CD4-positive, alpha-beta T cell (primary cell): ENCODE measurements around the gene KRTAP17-1. TPM values are rescaled to one million over a fixed set of nuclear protein-coding genes. Genes with fewer than 3 reads are reported as not detected.

Experiments
- ATAC-seq: fragments of 200-7000 bp; cut with Tn5 transposase; one replicate; pipeline ENCODE4 v1.10.0; 2022; ENCODE audit warnings: mild to moderate bottlenecking; ENCODE audit not compliant: poor library complexity
- CTCF ChIA-PET: fragments of 350-600 bp; sonication (Branson Sonifier 250); formaldehyde crosslinking; loops from one replicate; lab custom pipeline; 2021; ENCODE audit warnings: antibody characterized with exemption, inconsistent platforms; lab: Charles Lee
- POLR2A ChIA-PET: fragments of 350-600 bp; sonication (Branson Sonifier 250); formaldehyde crosslinking; loops from one replicate; lab custom pipeline; 2021; ENCODE audit warnings: antibody characterized with exemption, inconsistent platforms; lab: Charles Lee
- DNase-seq, 14 experiments: peaks; one replicate each; pipeline ENCODE4 v3.0.0-alpha.2; 2013 to 2020; ENCODE audit warnings: mixed read lengths in 2 of 14
- H3K27ac ChIP-seq, 2 donors: one replicate each; pipeline versions ENCODE4 v1.5.1 to v1.7.0; 2013; ENCODE audit warnings: low read length in 2 of 2, low read depth in 1 of 2, mild to moderate bottlenecking in 1 of 2
- H3K27me3 ChIP-seq, 2 experiments: 1 replicate in 1 of 2; 2 replicates in 1 of 2; pipeline versions ENCODE4 v1.6.1 to v1.7.0; 2013; ENCODE audit warnings: low read length in 2 of 2, control low read depth in 1 of 2, mild to moderate bottlenecking in 1 of 2, moderate library complexity in 1 of 2; ENCODE audit not compliant: insufficient read depth in 2 of 2, control insufficient read depth in 1 of 2
- H3K36me3 ChIP-seq: one replicate; pipeline ENCODE4 v1.6.1; 2013; ENCODE audit warnings: low read length, control low read depth; ENCODE audit not compliant: insufficient read depth
- H3K4me1 ChIP-seq: one replicate; pipeline ENCODE4 v1.6.1; 2013; ENCODE audit warnings: low read length, control low read depth; ENCODE audit not compliant: insufficient read depth
- H3K4me3 ChIP-seq: one replicate; pipeline ENCODE4 v1.5.1; 2013; ENCODE audit warnings: mild to moderate bottlenecking, low read length, moderate library complexity
- H3K9me3 ChIP-seq, 2 experiments: 1 replicate in 1 of 2; 2 replicates in 1 of 2; pipeline versions ENCODE4 v1.6.1 to v1.7.0; 2013; ENCODE audit warnings: low read length in 2 of 2, mild to moderate bottlenecking in 2 of 2, control low read depth in 1 of 2, moderate library complexity in 1 of 2; ENCODE audit not compliant: control insufficient read depth in 1 of 2, insufficient read depth in 1 of 2
- H3K27ac Mint-ChIP-seq: one replicate; pipeline ENCODE4 v1.8.0; 2020; ENCODE audit warnings: mixed read lengths
- H3K27me3 Mint-ChIP-seq: one replicate; pipeline ENCODE4 v1.8.0; 2021; ENCODE audit warnings: mixed read lengths
- H3K36me3 Mint-ChIP-seq: one replicate; pipeline ENCODE4 v1.8.0; 2021; ENCODE audit warnings: low read depth, mixed read lengths
- H3K4me1 Mint-ChIP-seq: one replicate; pipeline ENCODE4 v1.8.0; 2021; ENCODE audit warnings: low read depth, mixed read lengths
- H3K4me3 Mint-ChIP-seq: one replicate; pipeline ENCODE4 v1.8.0; 2020; ENCODE audit warnings: mild to moderate bottlenecking, mixed read lengths
- H3K9me3 Mint-ChIP-seq: one replicate; pipeline ENCODE4 v1.8.0; 2020; ENCODE audit warnings: mixed read lengths
- CTCF ChIP-seq: fragments of 200-600 bp; IDR thresholded peaks from one replicate; pipeline ENCODE4 v1.8.0; 2022; ENCODE audit warnings: antibody characterized with exemption, mild to moderate bottlenecking
- intact Hi-C, 2 experiments: fragments of 100-400 bp; cut with DNase I in 1 of 2; cut with micrococcal nuclease in 1 of 2; formaldehyde crosslinking; loops; one replicate each; pipeline versions ENCODE4 v1.15.1 to v1.9.0; 2023 to 2025; cut with DNase I, micrococcal nuclease
- total RNA-seq, 174 experiments: library from RNA in 2 of 174; stranded (reverse) in 2 of 174; gene quantifications; one replicate each; pipeline ENCODE4 v1.2.3 and lab custom pipeline; 2021 to 2026

The KRTAP17-1 gene
- total RNA-seq, 2 experiments from 2014 or later, result not detected

GRCh38 chr17:41308251-41308917 is 7.1 kb downstream of the KRTAP17-1 start:
- no peaks in the 10 kb centered on the region for H3K27me3 ChIP-seq
- peak overlapping the region; percentile 98 for H3K27ac Mint-ChIP-seq
- ChIA-PET CTCF (interaction anchor here (0.5 to 2.9 kb wide), 2 partner anchors 14 to 1429 kb away, joined by 3 to 23 read pairs; no protein-coding TSS in a partner anchor), POLR2A (interaction anchor here (0.6 to 3.2 kb wide), 32 partner anchors 10 to 794 kb away, joined by 3 to 61 read pairs (median 4); partner anchors contain the start of genes EIF1 and KRTAP4-4)
- TF ChIP-seq CTCF, result no peak
- peak overlapping the region; percentile 81 for H3K4me3 Mint-ChIP-seq
- H3K4me1 Mint-ChIP-seq, result peaks cover 69% of the 10 kb centered on the region
- no peaks in the 10 kb centered on the region for H3K36me3 ChIP-seq
- H3K9me3 ChIP-seq, result no peaks in the 10 kb centered on the region
- intact Hi-C loops, result loop anchor here in 1 of 2 experiments (1.0 to 5.0 kb wide), 4 partner anchors 14 to 401 kb away; partner anchors contain the start of gene KRTAP4-12
- H3K27ac ChIP-seq, result peak overlapping the region; percentile 69 to 83
- peak overlapping the region; percentile 36 for H3K4me3 ChIP-seq
- DNase-seq, result peak; percentile 71 to 96 (median 84)
- ATAC-seq, result peak; percentile 82
- no peaks in the 10 kb centered on the region for H3K27me3 Mint-ChIP-seq
- peaks cover 55% of the 10 kb centered on the region for H3K4me1 ChIP-seq
- H3K9me3 Mint-ChIP-seq, result peaks cover 2% of the 10 kb centered on the region
- peaks cover 7% of the 10 kb centered on the region for H3K36me3 Mint-ChIP-seq

GRCh38 chr17:41307647-41308046 is 7.9 kb downstream of the KRTAP17-1 start:
- Histone ChIP-seq H3K27me3 (no peaks in the 10 kb centered on the region), H3K9me3 (no peaks in the 10 kb centered on the region), H3K27ac (peak overlapping the region; percentile 69 to 83), H3K4me3 (no peak overlapping the region), H3K4me1 (peaks cover 55% of the 10 kb centered on the region), H3K36me3 (no peaks in the 10 kb centered on the region)
- ATAC-seq, result no peak
- peaks cover 7% of the 10 kb centered on the region for H3K36me3 Mint-ChIP-seq
- peak in 2 of 14 experiments; percentile 33 to 41 for DNase-seq
- ChIA-PET POLR2A (interaction anchor here (0.6 to 3.2 kb wide), 20 partner anchors 9 to 793 kb away, joined by 3 to 61 read pairs (median 5); partner anchors contain the start of gene EIF1), CTCF (interaction anchor here (2.9 kb wide), 1 partner anchor 15 kb away, joined by 23 read pairs; no protein-coding TSS in a partner anchor)
- peak overlapping the region; percentile 81 for H3K4me3 Mint-ChIP-seq
- intact Hi-C loops, result loop anchor here in 1 of 2 experiments (1.0 to 5.0 kb wide), 4 partner anchors 15 to 400 kb away; partner anchors contain the start of gene KRTAP4-12
- H3K9me3 Mint-ChIP-seq, result peaks cover 2% of the 10 kb centered on the region
- no peak for TF ChIP-seq CTCF
- peaks cover 69% of the 10 kb centered on the region for H3K4me1 Mint-ChIP-seq
- peak overlapping the region; percentile 98 for H3K27ac Mint-ChIP-seq
- no peaks in the 10 kb centered on the region for H3K27me3 Mint-ChIP-seq

- DNase-seq (no peak), ATAC-seq (no peak)
- H3K36me3 Mint-ChIP-seq, result peaks cover 7% of the 10 kb centered on the region
- Histone ChIP-seq H3K27ac (no peak overlapping the region), H3K4me3 (no peak overlapping the region), H3K4me1 (peaks cover 27% of the 10 kb centered on the region), H3K27me3 (no peaks in the 10 kb centered on the region), H3K9me3 (peaks cover 0 to 3% of the 10 kb centered on the region in 2 experiments), H3K36me3 (no peaks in the 10 kb centered on the region)
- POLR2A ChIA-PET, result no interaction called here
- peaks cover 3% of the 10 kb centered on the region for H3K9me3 Mint-ChIP-seq
- peaks cover 52% of the 10 kb centered on the region for H3K4me1 Mint-ChIP-seq
- H3K4me3 Mint-ChIP-seq, result no peak overlapping the region
- CTCF ChIA-PET, result interaction anchor here (0.6 kb wide), 1 partner anchor 266 kb away, joined by 3 read pairs; no protein-coding TSS in a partner anchor
- no peaks in the 10 kb centered on the region for H3K27me3 Mint-ChIP-seq
- TF ChIP-seq CTCF, result no peak
- intact Hi-C loops, result no loop called here
- peak overlapping the region; percentile 28 for H3K27ac Mint-ChIP-seq
These were observed 11.4 kb downstream of the KRTAP17-1 start for GRCh38 chr17:41304091-41304490.
